Loucy (cell line): ENCODE results near the gene ADCY4.

Experiments
- CTCF ChIP-seq: fragments of 200-600 bp; sonication (generic); conservative IDR thresholded peaks from 2 replicates; pipeline ENCODE4 v1.5.1; 2014; ENCODE audit warnings: mild to moderate bottlenecking, antibody characterized with exemption, low read length
- EZH2phosphoT487 ChIP-seq: fragments of 200-600 bp; IDR thresholded peaks from 2 replicates; pipeline ENCODE4 v1.6.1; 2018; ENCODE audit warnings: antibody characterized with exemption, mild to moderate bottlenecking, moderate library complexity, borderline replicate concordance

GRCh38 chr14:24337824-24338175, 2.9 kb upstream of the ADCY4 start:
- TF ChIP-seq CTCF (no peak), EZH2phosphoT487 (no peak)
